ENCODE measurements around the gene YAF2.

- TF ChIP-seq, protein P1, sequence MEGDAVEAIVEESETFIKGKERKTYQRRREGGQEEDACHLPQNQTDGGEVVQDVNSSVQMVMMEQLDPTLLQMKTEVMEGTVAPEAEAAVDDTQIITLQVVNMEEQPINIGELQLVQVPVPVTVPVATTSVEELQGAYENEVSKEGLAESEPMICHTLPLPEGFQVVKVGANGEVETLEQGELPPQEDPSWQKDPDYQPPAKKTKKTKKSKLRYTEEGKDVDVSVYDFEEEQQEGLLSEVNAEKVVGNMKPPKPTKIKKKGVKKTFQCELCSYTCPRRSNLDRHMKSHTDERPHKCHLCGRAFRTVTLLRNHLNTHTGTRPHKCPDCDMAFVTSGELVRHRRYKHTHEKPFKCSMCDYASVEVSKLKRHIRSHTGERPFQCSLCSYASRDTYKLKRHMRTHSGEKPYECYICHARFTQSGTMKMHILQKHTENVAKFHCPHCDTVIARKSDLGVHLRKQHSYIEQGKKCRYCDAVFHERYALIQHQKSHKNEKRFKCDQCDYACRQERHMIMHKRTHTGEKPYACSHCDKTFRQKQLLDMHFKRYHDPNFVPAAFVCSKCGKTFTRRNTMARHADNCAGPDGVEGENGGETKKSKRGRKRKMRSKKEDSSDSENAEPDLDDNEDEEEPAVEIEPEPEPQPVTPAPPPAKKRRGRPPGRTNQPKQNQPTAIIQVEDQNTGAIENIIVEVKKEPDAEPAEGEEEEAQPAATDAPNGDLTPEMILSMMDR (IDR thresholded peaks at IDR 0.05 in 8 of 11, conservative IDR thresholded peaks at IDR 0.05 in 3 of 11) = no peak
- TF ChIP-seq POLR2AphosphoS5 (IDR thresholded peaks at IDR 0.05) (no peak), POLR2A (IDR thresholded peaks at IDR 0.05) (no peak)
Observed at GRCh38 chr12:42277396-42278127, 39.5 kb upstream of the YAF2 start.
